NCI-H345 (cell line): Measurements from ENCODE around the gene CARMIL3.
"Not testable (repeated sequence)": the region's sequence is repeated elsewhere in the genome, so short reads cannot be mapped to it uniquely, and the experiment has no call there.

Experiments
- DNase-seq: peaks from one replicate; lab custom pipeline; 2025; lab: John Stamatoyannopoulos, UW

CARMIL3 gene

DNA sequence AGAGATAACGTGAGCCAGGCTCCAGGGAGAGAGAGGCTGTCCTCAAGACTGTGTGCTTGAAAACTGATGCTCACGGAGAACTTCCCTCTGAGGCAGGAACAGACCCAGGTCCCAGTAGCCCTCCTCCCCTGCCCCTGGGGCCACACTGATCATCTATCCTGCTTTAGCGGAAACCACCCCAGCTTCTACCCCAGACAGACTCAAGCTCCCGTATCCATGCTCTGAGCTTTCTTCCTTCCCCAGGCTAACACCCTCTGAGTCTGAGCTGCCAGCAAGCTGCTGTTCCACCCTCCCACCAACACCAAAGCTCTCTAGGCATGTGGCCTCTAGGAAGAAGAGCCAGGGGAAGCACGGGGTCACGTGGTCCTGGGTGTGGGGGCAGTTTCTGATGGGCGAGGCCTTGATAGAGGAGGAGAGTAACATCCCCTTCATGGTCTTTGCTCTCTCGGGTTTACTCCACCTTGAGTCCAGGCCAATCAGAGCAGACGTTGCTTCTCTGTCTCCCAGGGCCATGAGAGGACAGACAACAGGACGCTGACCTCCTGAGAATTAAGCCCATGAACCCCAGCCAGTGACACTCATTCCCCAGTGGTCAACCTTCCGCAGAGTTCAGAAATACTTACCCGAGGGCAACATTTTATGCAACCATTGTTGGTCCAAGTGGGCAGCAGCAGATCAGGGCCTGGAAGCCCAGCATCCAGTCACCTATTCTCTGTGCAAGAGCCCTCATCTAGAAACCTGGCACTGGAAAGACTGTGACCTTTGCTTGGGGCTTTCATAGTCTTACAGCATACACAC, 43.7 kb downstream of the CARMIL3 start:
- no peak for DNase-seq

GRCh38 chr14:24096545-24097181, 44.9 kb downstream of the CARMIL3 start:
- no peak for DNase-seq

DNA sequence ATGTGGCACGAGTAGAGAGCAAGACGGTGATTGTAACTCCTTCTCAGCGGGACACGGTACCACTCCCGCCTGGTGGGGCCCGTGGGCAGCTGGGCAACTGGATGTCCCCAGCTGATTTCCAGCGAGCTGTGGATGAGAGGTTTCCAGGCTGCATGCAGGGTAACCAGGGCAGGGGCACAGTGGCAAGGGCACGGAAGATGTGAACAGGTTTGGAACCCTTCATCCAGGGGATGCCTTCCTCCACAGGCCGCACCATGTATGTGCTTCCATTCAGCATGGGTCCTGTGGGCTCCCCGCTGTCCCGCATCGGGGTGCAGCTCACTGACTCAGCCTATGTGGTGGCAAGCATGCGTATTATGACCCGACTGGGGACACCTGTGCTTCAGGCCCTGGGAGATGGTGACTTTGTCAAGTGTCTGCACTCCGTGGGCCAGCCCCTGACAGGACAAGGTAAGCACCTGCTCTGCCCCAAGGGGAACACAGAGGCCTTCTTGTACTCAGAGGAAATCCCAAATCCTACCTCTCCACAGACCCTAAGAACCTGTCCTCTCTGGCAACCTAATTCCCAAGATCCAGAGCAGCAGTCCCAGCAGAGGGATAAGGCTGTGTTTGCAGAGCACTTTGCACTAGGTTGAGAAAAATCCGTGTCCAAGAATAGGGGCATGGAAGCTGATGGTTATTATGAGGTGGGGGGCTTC, 46.6 kb downstream of the CARMIL3 start:
- no peak for DNase-seq

GRCh38 chr14:24098927-24099813, 47.4 kb downstream of the CARMIL3 start:
- peak; percentile 80 for DNase-seq

DNA sequence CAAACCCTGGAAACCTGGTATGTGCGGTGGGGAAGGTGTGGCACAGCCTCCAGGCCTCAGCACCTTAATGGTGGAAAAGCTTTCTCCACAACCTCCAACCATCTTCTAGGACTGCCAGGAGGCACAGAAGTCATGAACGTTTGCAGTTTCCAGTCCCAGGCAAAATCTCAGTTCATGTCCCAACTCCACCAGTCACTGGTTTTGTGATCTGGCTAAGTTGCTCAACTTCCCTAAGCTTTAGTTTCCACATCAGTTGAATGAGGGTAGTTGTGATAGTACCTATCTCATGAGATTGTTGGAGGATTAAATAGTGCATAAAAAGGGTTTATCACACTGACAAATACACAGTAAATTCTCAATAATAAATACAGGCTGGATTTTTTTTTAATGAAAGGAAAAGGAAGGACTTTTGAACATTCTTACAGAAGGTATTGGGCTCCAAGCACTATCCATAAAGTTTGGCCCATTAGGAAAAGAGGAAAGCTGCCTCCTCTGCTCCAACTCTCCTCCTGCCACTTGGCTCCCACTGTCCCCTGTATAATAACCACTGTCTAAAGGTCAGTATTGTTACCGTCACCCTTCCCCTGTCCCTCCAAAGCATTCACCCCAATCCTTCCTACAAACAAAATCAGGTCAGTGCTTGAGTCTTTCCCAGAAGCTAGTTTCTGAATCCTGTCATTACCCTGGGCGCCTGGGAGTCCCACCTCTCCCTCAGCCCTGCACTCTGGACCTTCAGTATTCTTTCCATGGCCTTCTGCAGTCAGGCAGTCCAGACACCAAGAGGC, 48.6 kb downstream of the CARMIL3 start:
- DNase-seq: no peak

DNA sequence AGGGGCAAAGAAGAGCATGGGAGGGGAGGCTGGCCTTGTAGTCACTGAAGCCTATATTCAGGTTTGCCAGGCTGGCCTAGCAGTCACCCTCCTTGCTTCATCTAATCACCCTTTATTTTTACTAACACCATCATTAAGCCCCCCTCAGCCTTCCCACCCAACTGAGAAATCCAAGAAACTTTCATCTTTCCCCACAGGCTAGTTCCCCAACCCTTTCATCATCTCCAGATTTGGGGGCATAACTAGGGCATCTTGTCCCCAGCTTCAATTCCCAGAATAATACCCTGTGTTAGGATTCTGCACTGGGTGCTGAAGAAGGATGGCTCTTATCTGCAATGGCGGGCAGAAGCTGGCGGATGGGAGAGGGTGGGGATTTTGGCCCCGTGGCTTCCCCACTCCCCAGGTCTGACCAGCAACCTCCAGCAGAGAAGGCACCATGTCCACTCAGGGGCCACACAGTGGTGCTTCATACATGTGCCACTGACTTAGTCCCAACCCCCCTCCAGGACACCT, 49.2 kb downstream of the CARMIL3 start:
- no peak for DNase-seq

GRCh38 chr14:24102357-24103048, 50.7 kb downstream of the CARMIL3 start:
- no peak for DNase-seq

DNA sequence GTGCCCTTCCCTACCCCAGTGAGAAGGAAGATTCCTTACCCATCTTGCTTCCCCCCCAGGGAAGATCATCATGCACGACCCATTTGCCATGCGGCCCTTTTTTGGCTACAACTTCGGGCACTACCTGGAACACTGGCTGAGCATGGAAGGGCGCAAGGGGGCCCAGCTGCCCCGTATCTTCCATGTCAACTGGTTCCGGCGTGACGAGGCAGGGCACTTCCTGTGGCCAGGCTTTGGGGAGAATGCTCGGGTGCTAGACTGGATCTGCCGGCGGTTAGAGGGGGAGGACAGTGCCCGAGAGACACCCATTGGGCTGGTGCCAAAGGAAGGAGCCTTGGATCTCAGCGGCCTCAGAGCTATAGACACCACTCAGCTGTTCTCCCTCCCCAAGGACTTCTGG, 51.6 kb downstream of the CARMIL3 start:
- DNase-seq: no peak

DNA sequence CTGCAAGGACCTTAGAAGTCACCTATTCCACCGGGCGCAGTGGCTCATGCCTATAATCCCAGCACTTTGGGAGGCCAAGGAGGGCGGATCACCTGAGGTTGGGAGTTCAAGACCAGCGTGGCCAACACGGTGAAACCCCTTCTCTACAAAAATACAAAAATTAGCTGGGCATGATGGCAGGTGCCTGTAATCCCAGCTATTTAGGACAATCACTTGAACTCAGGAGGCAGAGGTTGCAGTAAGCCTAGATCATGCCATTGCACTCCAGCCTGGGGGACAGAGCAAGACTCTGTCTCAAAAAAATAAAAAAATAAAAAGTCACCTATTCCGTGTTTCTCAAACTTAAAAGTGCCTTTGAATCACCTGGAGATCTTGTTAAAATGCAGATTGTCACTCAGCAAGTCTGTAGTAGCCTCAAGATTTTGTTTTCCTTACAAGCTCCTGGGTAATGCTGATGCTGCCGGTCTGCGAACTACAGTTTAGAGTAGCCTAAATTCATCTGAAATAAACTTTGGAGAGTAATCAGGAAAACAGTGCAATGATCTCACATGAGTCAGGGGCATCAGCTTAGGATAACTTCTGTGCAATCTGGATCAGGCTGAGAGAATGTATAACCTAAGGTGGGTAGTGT, 53.9 kb downstream of the CARMIL3 start:
- not testable (repeated sequence) for DNase-seq

DNA sequence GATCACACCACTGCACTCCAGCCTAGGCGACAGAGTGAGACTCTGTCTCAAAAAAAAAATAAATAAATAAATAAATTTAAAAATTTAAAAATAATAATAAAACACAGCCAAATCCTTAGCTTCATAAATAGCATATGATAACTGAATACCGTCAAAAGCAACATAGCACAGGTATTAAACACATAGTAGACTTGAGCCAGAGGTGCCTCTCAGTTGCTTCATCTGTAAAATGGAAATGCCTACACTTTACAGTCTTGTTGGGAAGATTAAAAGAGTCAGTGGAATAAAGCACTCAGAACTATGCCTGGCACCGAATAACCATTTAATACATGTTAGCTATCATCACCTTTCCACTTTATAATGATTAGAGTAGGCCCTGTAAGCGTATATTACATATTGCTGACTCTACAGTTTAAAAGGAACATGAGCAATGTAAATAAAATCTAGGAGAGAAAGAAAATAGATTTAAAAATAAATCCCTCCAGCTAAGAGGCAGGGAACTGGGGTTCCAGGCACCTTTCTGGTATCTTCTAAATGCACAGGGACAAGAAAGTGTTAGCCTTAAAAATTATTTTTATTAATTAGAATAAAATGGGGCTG, 55.0 kb downstream of the CARMIL3 start:
- DNase-seq: no peak

DNA sequence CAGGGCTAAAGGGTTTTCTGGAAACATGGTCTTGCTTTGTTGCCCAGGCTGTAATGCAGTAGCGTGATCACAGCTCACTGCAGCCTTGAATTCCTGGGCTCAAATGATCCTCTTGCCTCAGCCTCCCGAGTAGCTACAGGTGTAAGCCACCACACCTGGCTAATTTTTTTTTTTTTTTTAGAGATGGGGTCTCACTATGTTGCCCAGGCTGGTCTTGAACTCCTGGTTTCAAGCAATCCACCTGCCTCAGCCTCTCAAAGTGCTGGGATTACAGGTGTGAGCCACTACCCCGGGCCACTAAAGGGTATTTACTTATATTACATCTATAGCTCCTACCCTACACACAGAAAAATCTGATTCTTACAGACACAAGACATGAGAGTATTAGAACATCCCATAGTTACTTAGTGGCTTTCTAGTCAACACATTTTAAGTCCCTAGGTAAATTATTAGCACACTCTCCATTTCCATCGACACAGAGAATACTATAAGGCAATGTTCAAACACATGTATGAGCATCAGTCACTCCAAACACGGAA, 56.6 kb downstream of the CARMIL3 start:
- DNase-seq: no peak

DNA sequence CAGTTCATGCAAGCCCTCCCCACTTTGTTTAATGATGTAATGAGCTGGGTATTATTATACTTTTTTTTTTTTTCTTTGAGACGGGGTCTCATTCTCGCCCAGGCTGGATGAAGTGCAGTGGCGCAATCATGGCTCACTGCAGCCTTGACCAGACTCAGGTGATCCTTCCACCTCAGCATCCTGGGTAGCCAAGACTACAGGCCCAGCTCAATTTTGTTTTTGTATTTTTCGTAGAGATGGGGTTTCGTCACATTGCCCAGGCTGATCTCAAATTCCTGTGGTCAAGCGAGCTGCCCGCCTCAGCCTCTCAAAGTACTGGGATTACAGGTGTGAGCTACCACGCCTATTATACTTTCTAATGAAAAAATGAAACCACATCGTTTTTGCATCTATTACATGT, 58.3 kb downstream of the CARMIL3 start:
- no peak for DNase-seq

GRCh38 chr14:24110523-24110922, 58.7 kb downstream of the CARMIL3 start:
- DNase-seq: no peak

GRCh38 chr14:24113379-24113800, 61.6 kb downstream of the CARMIL3 start:
- no peak for DNase-seq

- DNase-seq: peak; percentile 82
These were observed 62.2 kb downstream of the CARMIL3 start for GRCh38 chr14:24113801-24114531.

GRCh38 chr14:24114532-24115421, 63.0 kb downstream of the CARMIL3 start, which contains the start of the genes DCAF11 and NRL:
TSS of gene DCAF11 (plus strand) at chr14:24114777. CDS start at chr14:24115595, 818 bp downstream.
TSS of gene NRL (minus strand) at chr14:24114949. CDS start at chr14:24082848, 32,101 bp downstream.
- DNase-seq: peak; percentile 100
